Neural cell (in vitro differentiated cells): Measurements from ENCODE around the gene RIN3.

ENCODE experiments used
- CTCF ChIP-seq: fragments of 450-650 bp; IDR thresholded peaks from 2 replicates; pipeline ENCODE4 v1.5.1; 2014; ENCODE audit warnings: antibody characterized with exemption, mild to moderate bottlenecking, moderate library complexity; ENCODE audit not compliant: poor library complexity, severe bottlenecking
- EP300 ChIP-seq: fragments of 450-650 bp; conservative IDR thresholded peaks from 2 replicates; pipeline ENCODE4 v1.6.1; 2014; ENCODE audit warnings: antibody characterized with exemption, mild to moderate bottlenecking, moderate library complexity; ENCODE audit not compliant: poor library complexity, severe bottlenecking
- MXI1 ChIP-seq: fragments of 450-650 bp; conservative IDR thresholded peaks from 2 replicates; pipeline ENCODE4 v1.6.1; 2014; ENCODE audit warnings: antibody characterized with exemption, mild to moderate bottlenecking; ENCODE audit not compliant: poor library complexity, severe bottlenecking
- REST ChIP-seq: IDR thresholded peaks from 2 replicates; pipeline ENCODE4 v1.6.1; 2012; ENCODE audit warnings: borderline replicate concordance

GRCh38 chr14:92684801-92685560 lies 171.4 kb downstream of the RIN3 start:
- TF ChIP-seq EP300 (no peak), CTCF (no peak), REST (no peak), MXI1 (no peak)
